Kidney glomerular epithelial cell (primary cell): ENCODE data around the gene PARD3B.

ENCODE experiments used
- DNase-seq: peaks from one replicate; lab custom pipeline; 2025; lab: John Stamatoyannopoulos, UW

Gene PARD3B

DNA sequence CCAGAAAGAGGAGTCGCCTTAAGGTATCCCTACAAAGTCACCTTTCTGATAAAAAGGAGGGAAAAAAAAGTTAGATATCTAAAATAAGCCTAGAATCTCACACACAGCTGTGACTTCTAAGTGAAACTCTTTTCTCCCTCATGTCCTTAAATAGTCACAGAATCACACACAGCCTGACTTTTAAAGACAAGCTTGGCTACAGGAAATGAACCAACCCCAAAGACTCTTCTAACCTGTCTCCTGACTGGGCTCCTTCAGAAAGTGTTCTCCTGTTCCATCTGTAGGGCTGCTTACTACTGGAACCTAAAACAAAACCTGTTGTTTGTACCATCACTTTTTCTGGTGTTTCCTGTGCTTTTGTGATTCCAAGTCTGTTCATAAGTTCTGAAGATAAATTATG is 1074.3 kb downstream of the PARD3B start:
- no peak for DNase-seq

- DNase-seq: no peak
Measured at GRCh38 chr2:205627085-205627484, 1081.8 kb downstream of the PARD3B start.

DNA sequence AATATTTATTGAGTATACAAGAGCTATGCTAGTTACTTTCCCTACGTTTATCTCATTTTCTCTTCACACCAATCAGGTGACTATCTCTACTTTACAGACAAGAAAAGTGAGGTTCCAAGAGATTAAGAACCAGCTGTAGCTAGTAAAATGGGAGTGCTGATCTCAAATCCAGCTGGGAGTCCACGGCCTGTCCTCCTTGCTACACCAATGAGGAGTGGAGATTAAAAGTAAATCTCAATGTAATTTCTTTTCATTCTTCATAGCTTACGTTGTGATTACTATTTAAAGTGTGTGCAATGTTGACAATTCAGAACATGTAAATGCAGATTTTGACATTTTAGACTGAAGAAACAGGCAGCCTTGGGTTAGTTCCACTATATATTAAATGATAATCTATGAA is 1083.1 kb downstream of the PARD3B start:
- DNase-seq: no peak

GRCh38 chr2:205629091-205629776 is 1084.0 kb downstream of the PARD3B start:
- DNase-seq: no peak

DNA sequence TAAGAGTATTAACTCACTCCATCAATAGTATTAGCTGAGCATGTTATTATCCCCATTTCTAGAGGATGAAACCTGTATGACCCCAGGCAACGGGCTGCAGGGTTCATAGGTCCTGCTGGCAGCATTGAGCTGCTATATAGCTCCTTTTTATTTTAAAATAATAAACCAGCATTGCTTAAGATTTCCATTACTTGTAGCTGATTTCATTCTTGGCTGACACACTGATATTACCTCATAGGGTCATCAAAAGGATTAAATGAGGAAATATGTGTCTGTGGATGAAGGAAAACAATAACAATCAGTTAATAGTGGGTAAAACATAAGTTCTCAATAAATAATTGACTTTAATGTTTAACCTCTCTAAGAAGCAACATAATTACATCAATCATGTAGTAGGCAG is 1088.7 kb downstream of the PARD3B start:
- no peak for DNase-seq

- DNase-seq: no peak
Measured at GRCh38 chr2:205636549-205637319, 1091.5 kb downstream of the PARD3B start.

- DNase-seq: no peak
Measured at GRCh38 chr2:205637320-205637602, 1092.0 kb downstream of the PARD3B start.

DNA sequence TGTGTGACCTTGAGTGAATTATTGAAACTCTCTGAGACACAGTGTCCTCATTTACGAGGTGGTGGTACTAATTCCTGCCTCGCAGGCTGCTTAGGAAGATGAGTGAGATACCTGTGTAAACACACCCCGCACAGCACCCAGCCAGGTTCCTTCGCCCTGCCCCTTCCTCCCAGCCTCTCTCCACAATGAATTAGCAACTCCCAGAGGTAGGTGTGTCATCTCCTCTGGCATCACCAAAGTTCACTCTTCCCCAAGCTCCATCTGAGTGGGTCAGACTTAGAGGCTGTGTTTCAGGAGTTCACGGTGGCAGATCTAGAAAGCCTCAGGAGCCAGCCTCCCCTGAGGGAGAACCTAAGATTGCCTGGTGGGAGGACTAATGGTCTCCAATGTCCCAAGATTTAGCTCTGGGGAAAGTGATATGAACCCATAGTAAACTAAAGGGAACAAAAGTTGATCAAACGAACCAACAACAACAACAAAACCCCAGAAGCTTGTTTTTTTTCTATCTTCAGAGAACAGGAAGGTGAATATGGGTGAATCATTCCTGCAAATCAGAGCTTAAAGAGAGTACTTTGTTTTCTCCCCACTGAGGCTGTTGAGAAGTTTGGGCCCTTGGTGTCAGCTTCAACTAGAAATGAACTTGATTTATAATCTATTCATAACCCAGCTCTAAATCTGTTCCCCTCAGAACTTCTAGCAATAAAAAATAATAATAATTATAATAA is 1092.7 kb downstream of the PARD3B start:
- DNase-seq: no peak

DNA sequence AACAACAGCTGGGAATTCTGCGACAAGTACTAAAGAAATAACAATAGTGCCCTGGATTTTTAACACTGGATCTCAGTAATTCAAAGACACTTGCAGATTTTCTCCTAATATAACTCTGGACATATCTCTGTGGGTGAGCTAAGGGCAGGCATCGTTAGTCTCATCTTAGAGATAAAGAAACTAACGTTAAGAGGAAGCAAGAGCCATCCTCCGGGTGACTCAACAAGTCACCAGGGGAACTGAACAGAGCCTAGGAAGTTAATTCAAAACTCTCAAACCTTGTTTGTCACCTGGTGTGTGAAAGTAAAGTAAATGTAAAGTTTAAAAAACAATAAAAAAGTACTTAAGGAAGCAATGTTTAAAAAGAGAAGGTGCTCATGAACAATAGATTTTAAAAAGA is 1095.4 kb downstream of the PARD3B start:
- no peak for DNase-seq

DNA sequence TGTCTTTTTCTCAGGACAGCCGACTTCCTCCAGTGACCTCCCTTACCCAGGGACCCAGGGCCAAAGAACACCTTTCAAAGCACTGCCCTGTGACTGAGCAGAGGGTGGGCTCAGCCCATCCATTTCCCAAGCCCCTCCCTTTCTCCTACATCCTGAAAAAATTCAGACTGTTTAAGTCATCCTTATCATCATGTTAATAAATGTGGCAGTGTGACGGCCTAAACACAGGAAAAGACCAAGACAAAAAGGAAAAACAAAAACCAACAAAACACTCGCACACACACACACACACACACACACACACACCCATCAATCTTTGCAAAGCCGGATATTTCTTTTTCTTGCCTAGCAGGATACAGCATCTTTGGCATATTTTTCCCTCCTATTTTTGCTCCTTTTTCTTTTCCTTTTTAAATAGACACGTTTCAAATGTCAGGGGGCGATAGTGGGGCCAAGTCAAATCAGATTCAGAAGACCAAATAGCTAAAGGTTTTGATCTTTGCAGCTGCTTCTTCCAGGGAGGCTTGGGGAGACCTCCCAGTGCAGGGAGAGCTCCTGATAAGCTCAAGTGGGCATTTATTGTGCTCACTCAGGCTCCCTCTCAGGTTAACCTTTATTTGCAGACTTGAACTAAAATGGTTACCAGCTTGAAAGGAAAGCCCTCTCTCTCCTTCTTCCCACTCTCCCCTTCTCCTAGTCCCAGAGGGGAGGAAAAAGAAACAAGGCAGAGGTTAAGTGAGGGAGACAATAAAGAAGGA is 1097.5 kb downstream of the PARD3B start:
- DNase-seq: no peak

DNA sequence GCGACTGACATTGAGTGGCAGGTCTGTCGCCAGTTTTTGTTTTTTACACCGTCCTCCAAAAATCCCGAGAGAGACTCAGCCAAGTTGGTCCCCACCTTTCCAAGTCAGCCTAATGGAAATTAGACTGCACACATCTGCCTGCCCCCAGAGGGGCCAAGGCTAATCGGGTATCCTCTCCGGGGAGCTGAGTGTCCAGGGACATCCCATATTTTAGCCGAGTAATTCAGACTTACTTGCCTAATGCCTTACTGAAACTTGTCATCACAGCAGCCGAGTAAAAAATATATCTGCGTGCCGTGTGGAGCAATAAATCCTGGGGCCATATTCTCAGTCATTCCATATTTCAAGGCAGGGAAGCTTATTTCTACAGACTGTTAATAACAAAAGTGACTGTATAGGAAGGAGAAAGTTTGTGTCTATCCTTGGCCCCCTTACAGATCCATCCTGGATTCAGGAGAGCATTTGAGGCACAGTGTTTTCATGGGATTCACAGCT is 1098.2 kb downstream of the PARD3B start:
- DNase-seq: no peak

GRCh38 chr2:205644018-205644417 is 1098.7 kb downstream of the PARD3B start:
- DNase-seq: no peak

GRCh38 chr2:205646680-205647079 is 1101.4 kb downstream of the PARD3B start:
- no peak for DNase-seq

GRCh38 chr2:205650450-205650849 is 1105.2 kb downstream of the PARD3B start:
- DNase-seq: peak; percentile 47

DNA sequence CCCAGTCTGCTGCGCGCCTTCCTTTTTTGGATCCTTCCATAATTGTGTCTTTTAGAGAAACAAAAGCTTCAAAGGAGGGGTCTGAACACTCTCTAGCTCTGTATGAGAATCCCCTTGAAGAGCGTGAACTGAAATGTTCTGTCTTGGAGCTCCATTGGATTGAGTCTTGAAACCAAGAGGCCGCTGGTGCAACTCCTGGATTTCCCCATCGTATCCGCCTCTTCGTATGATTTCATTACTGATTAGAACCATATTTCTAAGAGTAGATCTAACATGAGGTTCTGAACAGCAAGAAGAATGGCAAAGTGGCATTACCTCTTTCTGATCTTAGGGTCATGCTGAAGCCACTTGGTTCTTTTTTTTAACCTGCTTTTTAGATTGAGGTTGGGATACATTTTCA is 1105.7 kb downstream of the PARD3B start:
- DNase-seq: no peak

- no peak for DNase-seq
Measured at GRCh38 chr2:205651719-205652118, 1106.4 kb downstream of the PARD3B start.

DNA sequence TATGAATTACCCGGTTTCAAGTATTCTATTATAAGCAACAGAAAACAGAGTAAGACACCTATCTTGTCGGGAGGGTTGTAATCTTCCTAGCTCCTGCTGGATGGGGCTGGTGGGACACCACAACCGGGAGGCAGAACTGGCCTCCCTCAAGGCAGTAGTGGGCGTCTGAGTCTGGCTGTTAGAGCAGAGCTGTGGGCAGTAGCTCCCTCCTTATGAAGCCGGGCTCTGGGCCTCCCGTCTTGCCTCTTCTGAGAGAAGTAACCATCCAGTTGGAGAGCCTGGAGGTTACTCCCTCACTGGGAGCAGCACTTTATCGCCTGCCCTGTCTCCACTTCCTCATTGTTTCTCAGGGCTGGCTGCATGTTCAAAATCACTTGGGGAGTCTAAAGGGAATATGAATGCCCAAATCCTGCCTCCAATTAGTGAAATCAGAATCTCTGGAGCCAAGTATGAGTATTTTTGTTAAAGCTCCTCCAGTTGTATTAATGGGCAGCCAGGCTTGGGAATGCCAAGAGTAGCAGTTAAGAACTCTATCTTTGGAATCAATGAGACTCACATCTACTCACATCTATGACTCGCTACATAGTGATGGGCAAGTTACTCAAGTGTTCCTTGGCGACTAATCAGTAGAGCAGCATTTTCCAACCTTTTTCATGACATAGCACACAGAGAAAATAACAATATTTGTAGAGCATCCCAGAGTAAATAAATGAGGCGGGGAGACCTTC is 1109.8 kb downstream of the PARD3B start:
- peak; percentile 74 for DNase-seq

- no peak for DNase-seq
Measured at GRCh38 chr2:205655779-205656456, 1110.6 kb downstream of the PARD3B start.

- no peak for DNase-seq
Measured at GRCh38 chr2:205656461-205656860, 1111.2 kb downstream of the PARD3B start.

- no peak for DNase-seq
Measured at GRCh38 chr2:205656941-205657340, 1111.7 kb downstream of the PARD3B start.

- DNase-seq: no peak
Measured at GRCh38 chr2:205657579-205657978, 1112.3 kb downstream of the PARD3B start.
